ENCODE results near the gene SLC6A9. TPM values are rescaled to one million over a fixed set of nuclear protein-coding genes. Genes with fewer than 3 reads are reported as not detected.

Gene SLC6A9
- total RNA-seq, 1 experiment from 2014 or later: 30.1 TPM

- Histone ChIP-seq H4K91ac (ENCODE audit: insufficient read length, low read depth, low read length) (no peak overlapping the region), H2BK20ac (ENCODE audit: low read depth, low read length, poor library complexity, severe bottlenecking) (no peak overlapping the region), H3K23me2 (ENCODE audit: insufficient read length, low read depth, low read length, poor library complexity, severe bottlenecking) (peaks cover 23% of the 10 kb centered on the region), H3K56ac (ENCODE audit: insufficient read length, low read depth, low read length) (no peak overlapping the region), H3K14ac (ENCODE audit: insufficient read depth, low read length) (no peak overlapping the region), H4K5ac (ENCODE audit: insufficient read length, low read depth, low read length) (no peak overlapping the region), H3K27me3 (ENCODE audit: insufficient read depth, low read length) (no peaks in the 10 kb centered on the region), H3K9me3 (ENCODE audit: control insufficient read depth, low read depth, low read length) (no peaks in the 10 kb centered on the region), H3K27ac (ENCODE audit: insufficient read length, low read depth, low read length) (no peak overlapping the region), H2BK12ac (ENCODE audit: insufficient read length, low read depth, low read length) (no peak overlapping the region), H2AK5ac (ENCODE audit: insufficient read length, low read length) (no peak overlapping the region), H2BK5ac (ENCODE audit: insufficient read length, low read length) (no peak overlapping the region), H4K8ac (replicated peaks; ENCODE audit: insufficient read length, low read depth, low read length) (no peak overlapping the region), H3K4me2 (ENCODE audit: insufficient read depth, insufficient read length, low read length) (peak overlapping the region; percentile 62), H3K23ac (ENCODE audit: insufficient read length, low read depth, low read length) (no peak overlapping the region), H3K79me2 (ENCODE audit: insufficient read depth, low read length) (peaks cover 3% of the 10 kb centered on the region; the same call in 1 of the 2 replicates), H3K9ac (ENCODE audit: extremely low read depth, insufficient read length, low read length) (no peak overlapping the region), H4K20me1 (ENCODE audit: control insufficient read depth, insufficient read depth, insufficient read length) (no peaks in the 10 kb centered on the region), H2BK120ac (ENCODE audit: low read depth, low read length, poor library complexity, severe bottlenecking) (no peak overlapping the region), H3K4ac (ENCODE audit: low read depth, low read length) (no peak overlapping the region), H3K79me1 (ENCODE audit: insufficient read depth, low read depth, low read length, poor library complexity, severe bottlenecking) (peaks cover 6% of the 10 kb centered on the region), H3T11ph (ENCODE audit: low read length) (no peak overlapping the region), H3K4me1 (ENCODE audit: insufficient read depth, low read length) (peaks cover 8% of the 10 kb centered on the region; the same call in 1 of the 2 replicates), H3K18ac (ENCODE audit: insufficient read length, low read depth, low read length) (no peak overlapping the region), H2BK15ac (ENCODE audit: low read depth, low read length) (no peak overlapping the region), H2AFZ (ENCODE audit: low read length) (no peak overlapping the region)
- H3K36me3 Mint-ChIP-seq (ENCODE audit: insufficient read depth in 1 of 3, low read depth in 3 of 3): peaks cover 19 to 44% (median 43%) of the 10 kb centered on the region in 3 experiments; a peak in 6 of 7 replicates
- TF ChIP-seq, protein P1, sequence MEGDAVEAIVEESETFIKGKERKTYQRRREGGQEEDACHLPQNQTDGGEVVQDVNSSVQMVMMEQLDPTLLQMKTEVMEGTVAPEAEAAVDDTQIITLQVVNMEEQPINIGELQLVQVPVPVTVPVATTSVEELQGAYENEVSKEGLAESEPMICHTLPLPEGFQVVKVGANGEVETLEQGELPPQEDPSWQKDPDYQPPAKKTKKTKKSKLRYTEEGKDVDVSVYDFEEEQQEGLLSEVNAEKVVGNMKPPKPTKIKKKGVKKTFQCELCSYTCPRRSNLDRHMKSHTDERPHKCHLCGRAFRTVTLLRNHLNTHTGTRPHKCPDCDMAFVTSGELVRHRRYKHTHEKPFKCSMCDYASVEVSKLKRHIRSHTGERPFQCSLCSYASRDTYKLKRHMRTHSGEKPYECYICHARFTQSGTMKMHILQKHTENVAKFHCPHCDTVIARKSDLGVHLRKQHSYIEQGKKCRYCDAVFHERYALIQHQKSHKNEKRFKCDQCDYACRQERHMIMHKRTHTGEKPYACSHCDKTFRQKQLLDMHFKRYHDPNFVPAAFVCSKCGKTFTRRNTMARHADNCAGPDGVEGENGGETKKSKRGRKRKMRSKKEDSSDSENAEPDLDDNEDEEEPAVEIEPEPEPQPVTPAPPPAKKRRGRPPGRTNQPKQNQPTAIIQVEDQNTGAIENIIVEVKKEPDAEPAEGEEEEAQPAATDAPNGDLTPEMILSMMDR (conservative IDR thresholded peaks at IDR 0.05): no peak
- H3K27me3 Mint-ChIP-seq (ENCODE audit: low read depth): no peaks in the 10 kb centered on the region
- DNase-seq: no peak
- WGBS (ENCODE audit: extremely low coverage, insufficient read length, low lambda C conversion rate): no CpG with 5 or more reads among the region's 9 CpGs
- H3K27ac Mint-ChIP-seq: no peak overlapping the region; a peak in 1 of 7 replicates
- no peaks in the 10 kb centered on the region; a peak in 1 of 5 replicates for H3K9me3 Mint-ChIP-seq
- peaks cover 36 to 41% of the 10 kb centered on the region in 2 experiments for H3K4me1 Mint-ChIP-seq
- H3K4me3 Mint-ChIP-seq: peak overlapping the region; percentile 89 to 95
These were observed 53.6 kb downstream of the SLC6A9 start for GRCh38 chr1:43977376-43978263.

All from H9 (cell line).